Mesendoderm (in vitro differentiated cells): Measurements from ENCODE around the gene AGPS.
"Not testable (repeated sequence)": the region's sequence is repeated elsewhere in the genome, so short reads cannot be mapped to it uniquely, and the experiment has no call there.

Source experiments
- DNase-seq: peaks from one replicate; pipeline ENCODE4 v3.0.0; 2013
- H2AK5ac ChIP-seq: 2 replicates; pipeline ENCODE4 v1.6.1; 2013; ENCODE audit warnings: low read length, inconsistent platforms
- H2BK120ac ChIP-seq: 2 replicates; pipeline ENCODE4 v1.6.1; 2013; ENCODE audit warnings: low read depth, mild to moderate bottlenecking, low read length, moderate library complexity, mixed read lengths
- H2BK15ac ChIP-seq: replicated peaks from 2 replicates; pipeline ENCODE4 v1.6.1; 2013; ENCODE audit warnings: low read depth, mild to moderate bottlenecking, moderate library complexity
- H2BK5ac ChIP-seq: 2 replicates; pipeline ENCODE4 v1.6.1; 2013; ENCODE audit warnings: low read length, inconsistent platforms
- H3K18ac ChIP-seq: 2 replicates; pipeline ENCODE4 v1.6.1; 2013; ENCODE audit warnings: mild to moderate bottlenecking, low read length, mixed read lengths
- H3K23ac ChIP-seq: one replicate; pipeline ENCODE4 v1.6.1; 2013; ENCODE audit warnings: low read length
- H3K27ac ChIP-seq: 2 replicates; pipeline ENCODE4 v1.5.1; 2013; ENCODE audit warnings: low read depth, mild to moderate bottlenecking, inconsistent platforms, low read length, moderate library complexity
- H3K27me3 ChIP-seq: 2 replicates; pipeline ENCODE4 v1.6.1; 2013; ENCODE audit warnings: low read length, control low read depth, mild to moderate bottlenecking, inconsistent platforms; ENCODE audit not compliant: insufficient read depth, poor library complexity
- H3K36me3 ChIP-seq: 2 replicates; pipeline ENCODE4 v1.6.1; 2013; ENCODE audit warnings: low read length, inconsistent platforms; ENCODE audit not compliant: control insufficient read depth, insufficient read depth
- H3K4ac ChIP-seq: one replicate; pipeline ENCODE4 v1.6.1; 2013; ENCODE audit warnings: low read depth, mild to moderate bottlenecking, low read length, moderate library complexity
- H3K4me1 ChIP-seq: 2 replicates; pipeline ENCODE4 v1.6.1; 2013; ENCODE audit warnings: low read depth, low read length, inconsistent platforms; ENCODE audit not compliant: control insufficient read depth
- H3K4me2 ChIP-seq: 2 replicates; pipeline ENCODE4 v1.6.1; 2013; ENCODE audit warnings: low read length
- H3K4me3 ChIP-seq: 2 replicates; pipeline ENCODE4 v1.5.1; 2013; ENCODE audit warnings: mild to moderate bottlenecking, low read length
- H3K56ac ChIP-seq: one replicate; pipeline ENCODE4 v1.6.1; 2013; ENCODE audit warnings: low read length
- H3K79me1 ChIP-seq: 2 replicates; pipeline ENCODE4 v1.6.1; 2013; ENCODE audit warnings: low read length, inconsistent platforms
- H3K79me2 ChIP-seq: 2 replicates; pipeline ENCODE4 v1.6.1; 2013; ENCODE audit warnings: mild to moderate bottlenecking, low read length; ENCODE audit not compliant: control insufficient read depth, insufficient read depth
- H3K9ac ChIP-seq: 2 replicates; pipeline ENCODE4 v1.6.1; 2013; ENCODE audit warnings: low read length, inconsistent platforms
- H4K5ac ChIP-seq: one replicate; pipeline ENCODE4 v1.6.1; 2013; ENCODE audit warnings: low read length
- H4K8ac ChIP-seq: one replicate; pipeline ENCODE4 v1.6.1; 2013; ENCODE audit warnings: low read depth, mild to moderate bottlenecking, control low read depth, low read length, moderate library complexity
- WGBS: extraction: QIAGEN DNeasy Blood & Tissue Kit; methylation state at CpG from one replicate; pipeline ENCODE4 v1.1.7; 2013; ENCODE audit warnings: low lambda C conversion rate, missing lambda C conversion rate; ENCODE audit not compliant: insufficient coverage; ENCODE audit errors: extremely low coverage; 5-methylcytosine and 5-hydroxymethylcytosine counted together

AGPS gene

DNA sequence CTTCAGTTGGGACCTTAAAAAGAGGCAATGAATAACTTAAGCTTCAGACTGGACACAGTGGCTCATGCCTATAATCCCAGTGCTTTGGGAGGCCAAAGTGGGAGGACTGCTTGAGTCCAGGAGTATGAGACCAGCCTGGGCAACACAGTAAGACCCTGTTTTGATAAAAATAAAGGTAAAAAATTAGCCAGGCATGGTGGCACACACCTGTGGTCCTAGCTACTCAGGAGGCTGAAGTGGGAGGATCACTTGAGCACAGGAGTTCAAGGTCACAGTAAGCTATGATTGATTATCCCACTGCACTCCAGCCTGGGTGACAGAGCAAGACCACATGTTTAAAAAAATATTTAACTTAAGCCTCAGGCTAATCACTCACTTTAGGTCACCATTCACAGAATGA, 26.8 kb upstream of the AGPS start:
- H3K27me3 ChIP-seq, H3K18ac ChIP-seq, H3K79me2 ChIP-seq, H3K4me3 ChIP-seq, H3K23ac ChIP-seq, H3K4me2 ChIP-seq, DNase-seq, H3K4me1 ChIP-seq, H3K56ac ChIP-seq, H3K4ac ChIP-seq, H2BK120ac ChIP-seq, H3K9ac ChIP-seq, H3K36me3 ChIP-seq, H4K8ac ChIP-seq, H2BK15ac ChIP-seq, H3K27ac ChIP-seq, H2AK5ac ChIP-seq, H4K5ac ChIP-seq, H2BK5ac ChIP-seq, H3K79me1 ChIP-seq: not testable (repeated sequence)

DNA sequence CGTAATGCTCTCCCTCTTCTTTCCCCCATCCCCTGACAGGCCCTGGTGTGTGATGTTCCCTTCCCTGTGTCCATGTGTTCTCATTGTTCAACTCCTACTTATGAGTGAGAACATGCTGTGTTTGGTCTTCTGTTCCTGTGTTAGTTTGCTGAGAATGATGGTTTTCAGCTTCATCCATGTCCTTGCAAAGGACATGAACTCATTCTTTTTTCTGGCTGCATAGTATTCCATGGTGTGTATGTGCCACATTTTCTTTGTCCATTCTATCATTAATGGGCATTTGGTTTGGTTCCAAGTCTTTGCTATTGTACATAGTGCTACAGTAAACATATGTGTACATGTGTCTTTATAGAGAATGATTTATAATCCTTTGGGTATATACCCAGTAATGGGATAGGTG, 24.6 kb upstream of the AGPS start:
- H3K4ac ChIP-seq, DNase-seq, H2AK5ac ChIP-seq, H3K4me1 ChIP-seq, H3K23ac ChIP-seq, H3K79me2 ChIP-seq, H3K27me3 ChIP-seq, H2BK5ac ChIP-seq, H3K56ac ChIP-seq, H3K4me2 ChIP-seq, H3K9ac ChIP-seq, H3K18ac ChIP-seq, H2BK15ac ChIP-seq, H4K5ac ChIP-seq, H4K8ac ChIP-seq, H3K27ac ChIP-seq, H2BK120ac ChIP-seq, H3K4me3 ChIP-seq, H3K79me1 ChIP-seq, H3K36me3 ChIP-seq: not testable (repeated sequence)
- WGBS = no CpG with 5 or more reads among the region's 1 CpG

- H3K79me2 ChIP-seq = no peaks in the 10 kb centered on the region
- H3K9ac ChIP-seq = no peak overlapping the region
- H2AK5ac ChIP-seq = no peak overlapping the region
- H3K4me3 ChIP-seq = no peak overlapping the region
- no peak overlapping the region for H3K23ac ChIP-seq
- H4K5ac ChIP-seq = no peak overlapping the region
- H3K4me1 ChIP-seq = no peaks in the 10 kb centered on the region
- no peak overlapping the region for H2BK5ac ChIP-seq
- H3K27me3 ChIP-seq = no peaks in the 10 kb centered on the region
- no peak for DNase-seq
- H2BK120ac ChIP-seq = no peak overlapping the region
- WGBS = no CpG with 5 or more reads among the region's 4 CpGs
- H3K79me1 ChIP-seq = no peaks in the 10 kb centered on the region
- H3K56ac ChIP-seq = no peak overlapping the region
- H2BK15ac ChIP-seq = no peak overlapping the region
- no peak overlapping the region for H3K4ac ChIP-seq
- H3K27ac ChIP-seq = no peak overlapping the region
- no peaks in the 10 kb centered on the region for H3K36me3 ChIP-seq
- no peak overlapping the region for H4K8ac ChIP-seq
- no peak overlapping the region for H3K18ac ChIP-seq
- H3K4me2 ChIP-seq = no peak overlapping the region
Observed at GRCh38 chr2:177379354-177379753, 13.2 kb upstream of the AGPS start.

DNA sequence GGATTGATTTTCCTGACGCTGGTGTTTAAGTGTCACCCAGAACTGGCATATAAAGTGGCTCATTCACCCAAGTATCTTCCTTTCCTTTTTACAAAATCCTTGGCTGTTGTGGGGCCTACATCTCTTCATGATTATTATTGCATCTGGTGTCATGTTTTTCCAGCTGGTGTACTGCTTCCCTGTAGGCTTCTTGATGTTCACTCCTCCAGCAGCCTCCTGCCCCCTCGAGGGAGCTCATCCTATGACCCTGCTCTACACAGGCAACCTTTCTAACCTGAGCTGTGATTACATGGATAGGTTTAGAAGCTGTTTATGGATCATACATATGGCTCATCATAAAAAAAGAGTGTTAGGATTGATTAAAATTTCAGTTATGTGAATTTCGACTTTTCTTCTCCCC, 12.4 kb upstream of the AGPS start:
- no peaks in the 10 kb centered on the region for H3K4me1 ChIP-seq
- WGBS = no CpG with 5 or more reads among the region's 3 CpGs
- H3K4me2 ChIP-seq = no peak overlapping the region

GRCh38 chr2:177383935-177384334, 8.6 kb upstream of the AGPS start:
- Histone ChIP-seq H3K56ac (no peak overlapping the region), H4K8ac (no peak overlapping the region), H3K4me2 (no peak overlapping the region), H2BK120ac (no peak overlapping the region), H3K4me3 (no peak overlapping the region), H2AK5ac (no peak overlapping the region), H4K5ac (no peak overlapping the region), H3K79me1 (no peaks in the 10 kb centered on the region), H3K23ac (no peak overlapping the region), H3K36me3 (no peaks in the 10 kb centered on the region), H3K27ac (no peak overlapping the region), H3K18ac (no peak overlapping the region), H3K4ac (no peak overlapping the region), H3K4me1 (no peaks in the 10 kb centered on the region), H3K27me3 (no peaks in the 10 kb centered on the region), H3K79me2 (no peaks in the 10 kb centered on the region), H3K9ac (no peak overlapping the region), H2BK5ac (no peak overlapping the region), H2BK15ac (no peak overlapping the region)
- no peak for DNase-seq
- no CpG with 5 or more reads among the region's 2 CpGs for WGBS

More for the DNA sequence above, 12.4 kb upstream of the AGPS start:
- Histone ChIP-seq H3K27ac (no peak overlapping the region), H3K23ac (no peak overlapping the region), H2AK5ac (no peak overlapping the region), H4K8ac (no peak overlapping the region), H3K27me3 (no peaks in the 10 kb centered on the region), H3K9ac (no peak overlapping the region), H3K56ac (no peak overlapping the region), H2BK120ac (no peak overlapping the region), H2BK15ac (no peak overlapping the region), H3K36me3 (no peaks in the 10 kb centered on the region), H3K4ac (no peak overlapping the region), H3K4me3 (no peak overlapping the region), H3K18ac (no peak overlapping the region), H4K5ac (no peak overlapping the region), H3K79me2 (no peaks in the 10 kb centered on the region), H3K79me1 (no peaks in the 10 kb centered on the region), H2BK5ac (no peak overlapping the region)
- no peak for DNase-seq

DNA sequence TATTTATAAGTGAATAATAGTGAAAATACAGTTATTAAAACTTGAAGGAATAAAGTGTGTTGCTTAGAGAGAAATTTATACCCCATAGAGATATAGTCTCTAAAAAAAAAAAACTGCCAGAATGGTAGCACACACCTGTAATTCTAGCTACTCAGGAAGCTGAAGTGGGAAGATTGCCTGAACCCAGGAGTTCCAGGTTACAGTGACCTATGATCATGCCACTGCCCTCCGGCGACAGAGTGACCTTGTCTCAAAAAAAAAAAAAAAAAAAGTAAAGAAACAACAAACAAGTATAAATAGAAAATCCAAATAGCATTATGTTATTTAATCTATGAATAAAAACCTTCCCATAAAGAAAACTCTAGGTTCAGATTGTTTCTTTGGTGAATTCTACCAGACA, 7.4 kb upstream of the AGPS start:
- no peak overlapping the region for H3K18ac ChIP-seq
- no peak overlapping the region for H3K9ac ChIP-seq
- no peak overlapping the region for H4K5ac ChIP-seq
- H3K27ac ChIP-seq = no peak overlapping the region
- no peak overlapping the region for H4K8ac ChIP-seq
- no peak for DNase-seq
- no peak overlapping the region for H2BK120ac ChIP-seq
- no peaks in the 10 kb centered on the region for H3K79me2 ChIP-seq
- H3K27me3 ChIP-seq = no peaks in the 10 kb centered on the region
- no peaks in the 10 kb centered on the region for H3K79me1 ChIP-seq
- H2AK5ac ChIP-seq = no peak overlapping the region
- no peak overlapping the region for H2BK5ac ChIP-seq
- no peak overlapping the region for H3K56ac ChIP-seq
- no peak overlapping the region for H3K23ac ChIP-seq
- H3K36me3 ChIP-seq = no peaks in the 10 kb centered on the region
- no peak overlapping the region for H2BK15ac ChIP-seq
- no CpG with 5 or more reads among the region's 2 CpGs for WGBS
- no peak overlapping the region for H3K4me3 ChIP-seq
- no peak overlapping the region for H3K4ac ChIP-seq
- H3K4me1 ChIP-seq = no peaks in the 10 kb centered on the region
- no peak overlapping the region for H3K4me2 ChIP-seq
